Ovary (tissue), 9 donors: Measurements from ENCODE around the gene LCLAT1. TPM values are rescaled to one million over a fixed set of nuclear protein-coding genes. Genes with fewer than 3 reads are reported as not detected.

Experiments used
- DNase-seq, 5 donors: peaks; one replicate each; pipeline ENCODE4 v3.0.0-alpha.2; 2019 to 2020
- H3K27ac ChIP-seq, 2 donors: fragments of 200-600 bp; one replicate each; pipeline versions ENCODE4 v1.5.1 to v1.8.0; 2019 to 2022
- H3K27me3 ChIP-seq: fragments of 200-600 bp; one replicate; pipeline ENCODE4 v1.8.0; 2022
- H3K36me3 ChIP-seq: fragments of 200-600 bp; sonication (generic); one replicate; pipeline ENCODE4 v1.5.1; 2019
- H3K4me1 ChIP-seq: one replicate; pipeline ENCODE4 v1.8.1; 2013; ENCODE audit warnings: mild to moderate bottlenecking, moderate library complexity; ENCODE audit not compliant: insufficient read depth
- H3K4me3 ChIP-seq: fragments of 200-600 bp; sonication (generic); one replicate; pipeline ENCODE4 v1.5.1; 2017
- H3K9me3 ChIP-seq, 2 donors: fragments of 200-600 bp in 1 of 2; sonication (generic) in 1 of 2; one replicate each; pipeline versions ENCODE4 v1.5.1 to v1.8.1; 2013 to 2019; ENCODE audit warnings: mild to moderate bottlenecking in 1 of 2, moderate library complexity in 1 of 2
- CTCF ChIP-seq, 3 donors: fragments of 450-650 bp in 2 of 3; fragments of 200-600 bp in 1 of 3; IDR thresholded peaks; one replicate each; pipeline versions ENCODE4 v1.5.1 to v1.8.0; 2016 to 2022; ENCODE audit warnings: antibody characterized with exemption in 3 of 3, mild to moderate bottlenecking in 1 of 3
- EP300 ChIP-seq: sonication (generic); formaldehyde crosslinking; IDR thresholded peaks from one replicate; pipeline ENCODE4 v1.6.1; 2017; ENCODE audit warnings: antibody characterized with exemption
- POLR2A ChIP-seq: fragments of 450-650 bp; IDR thresholded peaks from one replicate; pipeline ENCODE4 v1.6.1; 2017; ENCODE audit warnings: antibody characterized with exemption, mild to moderate bottlenecking, moderate library complexity
- WGBS, 3 donors: extraction: QIAGEN DNeasy Blood & Tissue Kit in 1 of 3; methylation state at CpG; one replicate each; pipeline versions ENCODE4 v1.1.5 to v1.1.7; 2013 to 2017; 5-methylcytosine and 5-hydroxymethylcytosine counted together
- intact Hi-C, 4 donors: fragments of 100-400 bp; cut with DNase I; formaldehyde crosslinking; loops; one replicate each; pipeline versions ENCODE4 v1.11.0 to v1.15.1; 2022 to 2023
- polyA plus RNA-seq, 2 donors: library from polyadenylated mRNA; stranded (reverse); fragments of 200-250 nt in 1 of 2; fragments of 350-450 nt in 1 of 2; fragmentation: Illumina TruSeq in 1 of 2; extraction: RNeasy Lipid Tissue Mini Kit (QIAGEN cat#74804) in 1 of 2; gene quantifications; one replicate each; pipeline ENCODE4 v1.2.3, GENCODE V29; 2013 to 2014
- total RNA-seq, 7 donors: library from RNA; depleted of rRNA in 2 of 7; stranded (reverse); fragments of >200 nt in 2 of 7; fragmentation: NEBNext Ultra II Directional in 3 of 7; extraction: Animal tissue kit (Norgen Biotek cat#: 25700) in 3 of 7; gene quantifications; one replicate each; pipeline versions ENCODE4 v1.1.0 to v1.2.4, GENCODE V29; 2016 to 2023
- donor health status: DM: no; HTN: no; CAD: no; lungs with moderate emphysema.
- donor health status: DM: no; HTN: no; CAD: no.
- donor health status: Bipolar disorder and iron deficiency.
- donor health status: DM: yes; HTN: yes; CAD: no.
- donor health status: DM: no; HTN: no; CAD: no.
- donor health status: DM: yes; HTN: yes; CAD: no.

LCLAT1 gene
- total and polyA plus RNA-seq, 9 donors: 3.2 to 26.5 (median 22.6) TPM

- TF ChIP-seq EP300 (no peak), POLR2A (no peak), CTCF (IDR thresholded peaks at IDR 0.05) (no peak)
- Histone ChIP-seq H3K27ac (peak overlapping the region in 1 of 2 donors; percentile 66), H3K27me3 (no peaks in the 10 kb centered on the region), H3K9me3 (no peaks in the 10 kb centered on the region), H3K4me3 (no peak overlapping the region), H3K4me1 (peaks cover 20% of the 10 kb centered on the region), H3K36me3 (no peaks in the 10 kb centered on the region)
- WGBS, 3 donors: 65 to 73% (median 71%) methylated on average over 5 of the region's 5 CpGs
- DNase-seq: no peak
- intact Hi-C loops: no loop called here
Observed at GRCh38 chr2:30402441-30403182, 44.4 kb upstream of the LCLAT1 start.

- no peak for TF ChIP-seq POLR2A
- intact Hi-C loops: no loop called here
- H3K36me3 ChIP-seq: no peaks in the 10 kb centered on the region
- H3K9me3 ChIP-seq: no peaks in the 10 kb centered on the region
- H3K27ac ChIP-seq: peak overlapping the region; percentile 58 to 66
- peak in 1 of 5 donors; percentile 48 for DNase-seq
- no peak overlapping the region for H3K4me3 ChIP-seq
- peaks cover 27% of the 10 kb centered on the region for H3K4me1 ChIP-seq
- H3K27me3 ChIP-seq: no peaks in the 10 kb centered on the region
- WGBS, 3 donors: 32 to 41% (median 38%) methylated on average over 7 of the region's 7 CpGs
Observed at GRCh38 chr2:30403592-30404312, 43.3 kb upstream of the LCLAT1 start.

- peaks cover 28% of the 10 kb centered on the region for H3K4me1 ChIP-seq
- no peaks in the 10 kb centered on the region for H3K9me3 ChIP-seq
- TF ChIP-seq POLR2A: no peak
- TF ChIP-seq EP300: no peak
- TF ChIP-seq CTCF (IDR thresholded peaks at IDR 0.05): no peak
- H3K27me3 ChIP-seq: no peaks in the 10 kb centered on the region
- H3K36me3 ChIP-seq: no peaks in the 10 kb centered on the region
- DNase-seq: peak; percentile 47 to 76 (median 72)
- H3K27ac ChIP-seq: peak overlapping the region; percentile 58 to 66
- intact Hi-C loops: loop anchor here in 1 of 4 donors (5.0 kb wide), 1 partner anchor 172 kb away; the partner anchor contains the start of gene LBH
- 11 to 19% (median 14%) methylated on average over 12 of the region's 12 CpGs for WGBS, 3 donors
- no peak overlapping the region for H3K4me3 ChIP-seq
Observed at GRCh38 chr2:30404319-30405259, 42.5 kb upstream of the LCLAT1 start.

- Histone ChIP-seq H3K4me3 (no peak overlapping the region), H3K27me3 (no peaks in the 10 kb centered on the region), H3K4me1 (peaks cover 28% of the 10 kb centered on the region), H3K9me3 (no peaks in the 10 kb centered on the region), H3K27ac (peak overlapping the region in 1 of 2 donors; percentile 66), H3K36me3 (no peaks in the 10 kb centered on the region)
- intact Hi-C loops: loop anchor here in 1 of 4 donors (5.0 kb wide), 1 partner anchor 173 kb away; the partner anchor contains the start of gene LBH
- no peak for DNase-seq
- 32 to 68% (median 49%) methylated on average over 1 of the region's 1 CpG for WGBS, 3 donors
- no peak for TF ChIP-seq EP300
- TF ChIP-seq POLR2A: no peak
- TF ChIP-seq CTCF (IDR thresholded peaks at IDR 0.05): no peak
Observed at GRCh38 chr2:30405260-30405605, 41.8 kb upstream of the LCLAT1 start.
